HL-60 (cell line): ENCODE measurements around the gene SAMD14.

Source experiments
- CTCF ChIP-seq: IDR thresholded peaks from one replicate; pipeline ENCODE4 v1.5.1; 2011; ENCODE audit warnings: low read length, control low read depth, inconsistent platforms; ENCODE audit not compliant: insufficient read depth
- GABPA ChIP-seq: IDR thresholded peaks from 2 replicates; pipeline ENCODE4 v1.6.1; 2012; ENCODE audit warnings: low read depth
- POLR2AphosphoS5 ChIP-seq: IDR thresholded peaks from 2 replicates; pipeline ENCODE4 v1.6.1; 2012; ENCODE audit warnings: low read depth
- REST ChIP-seq: IDR thresholded peaks from 2 replicates; pipeline ENCODE4 v1.6.1; 2012; ENCODE audit warnings: low read depth; ENCODE audit not compliant: insufficient replicate concordance
- SPI1 ChIP-seq: IDR thresholded peaks from 2 replicates; pipeline ENCODE4 v1.6.1; 2012; ENCODE audit warnings: low read depth, mild to moderate bottlenecking, borderline replicate concordance

- TF ChIP-seq CTCF: no peak
- peak; percentile 98 for TF ChIP-seq SPI1
- TF ChIP-seq GABPA: no peak
- TF ChIP-seq REST: no peak
- TF ChIP-seq POLR2AphosphoS5: no peak; the same call in none of the 2 replicates
Measured at GRCh38 chr17:50148226-50149090, 18.5 kb upstream of the SAMD14 start.
